H1 (cell line): ENCODE results near the gene DNER. TPM values are rescaled to one million over a fixed set of nuclear protein-coding genes. Genes with fewer than 3 reads are reported as not detected.

Experiments used
- CTCF ChIA-PET: fragments of 300-600 bp; sonication (Branson Sonifier 250); formaldehyde crosslinking; loops from one replicate; lab custom pipeline; 2021; ENCODE audit not compliant: partially characterized antibody; lab: Charles Lee
- POLR2A ChIA-PET: fragments of 300-600 bp; sonication (Branson Sonifier 250); formaldehyde crosslinking; loops from one replicate; lab custom pipeline; 2021; ENCODE audit warnings: inconsistent platforms; ENCODE audit not compliant: partially characterized antibody; lab: Charles Lee
- DNase-seq, 2 experiments: peaks; one replicate each; pipeline versions ENCODE4 v3.0.0 to v3.0.0-alpha.2; 2010 to 2022; ENCODE audit warnings: low spot score in 2 of 2, low read depth in 1 of 2, mixed read lengths in 1 of 2
- FAIRE-seq: peaks from 2 replicates; lab custom pipeline; 2011; peaks lifted over from hg19 to GRCh38; lab: Jason Lieb, UNC
- H2AFZ ChIP-seq: 2 replicates; pipeline ENCODE4 v1.8.1; 2012; ENCODE audit warnings: low read length, inconsistent platforms
- H2AK5ac ChIP-seq: 2 replicates; pipeline ENCODE4 v1.6.1; 2013; ENCODE audit warnings: low read depth, low read length
- H2BK120ac ChIP-seq: replicated peaks from 2 replicates; pipeline ENCODE3; 2013; ENCODE audit warnings: low read depth, low read length, inconsistent platforms
- H2BK12ac ChIP-seq: 2 replicates; pipeline ENCODE4 v1.6.1; 2013; ENCODE audit warnings: low read depth, low read length
- H2BK15ac ChIP-seq: 2 replicates; pipeline ENCODE4 v1.6.1; 2013; ENCODE audit warnings: low read length
- H2BK20ac ChIP-seq: 2 replicates; pipeline ENCODE4 v1.6.1; 2013; ENCODE audit warnings: low read length
- H2BK5ac ChIP-seq: 2 replicates; pipeline ENCODE4 v1.6.1; 2013; ENCODE audit warnings: low read depth, low read length
- H3K14ac ChIP-seq: 2 replicates; pipeline ENCODE4 v1.6.1; 2013; ENCODE audit warnings: inconsistent platforms; ENCODE audit not compliant: insufficient read length
- H3K18ac ChIP-seq: 2 replicates; pipeline ENCODE4 v1.6.1; 2013; ENCODE audit warnings: low read length; ENCODE audit errors: extremely low read depth
- H3K23ac ChIP-seq: 2 replicates; pipeline ENCODE4 v1.6.1; 2013; ENCODE audit warnings: inconsistent platforms; ENCODE audit not compliant: insufficient read length
- H3K23me2 ChIP-seq: 2 replicates; pipeline ENCODE4 v1.6.1; 2013; ENCODE audit warnings: low read depth, low read length
- H3K27ac ChIP-seq: 2 replicates; pipeline ENCODE4 v1.6.1; 2011; ENCODE audit warnings: low read depth, low read length, inconsistent platforms
- H3K27me3 ChIP-seq, 4 experiments: replicated peaks in 1 of 4; 1 replicate in 1 of 4; 2 replicates in 3 of 4; pipeline versions ENCODE4 v1.6.1 to v1.8.1; 2011 to 2013; ENCODE audit warnings: low read length in 3 of 4, mild to moderate bottlenecking in 3 of 4, inconsistent platforms in 2 of 4, mixed read lengths in 2 of 4, moderate library complexity in 1 of 4; ENCODE audit not compliant: control insufficient read depth in 3 of 4, insufficient read depth in 3 of 4; ENCODE audit errors: extremely low read depth in 1 of 4
- H3K36me3 ChIP-seq, 4 experiments: 2 replicates each; pipeline versions ENCODE4 v1.6.1 to v1.8.1; 2011 to 2013; ENCODE audit warnings: mild to moderate bottlenecking in 4 of 4, low read length in 3 of 4, moderate library complexity in 2 of 4, control low read depth in 1 of 4, inconsistent platforms in 1 of 4; ENCODE audit not compliant: insufficient read depth in 4 of 4, control insufficient read depth in 2 of 4
- H3K4ac ChIP-seq: replicated peaks from 2 replicates; pipeline ENCODE3; 2013; ENCODE audit warnings: low read length, low read depth, mixed read lengths, inconsistent platforms; ENCODE audit not compliant: insufficient read length
- H3K4me1 ChIP-seq, 4 experiments: replicated peaks in 1 of 4; 1 replicate in 1 of 4; 2 replicates in 3 of 4; pipeline versions ENCODE4 v1.6.1 to v1.8.1; 2011 to 2013; ENCODE audit warnings: low read length in 3 of 4, inconsistent platforms in 2 of 4, mixed read lengths in 1 of 4; ENCODE audit not compliant: insufficient read depth in 4 of 4, control insufficient read depth in 3 of 4
- H3K4me2 ChIP-seq, 2 experiments: 2 replicates each; pipeline versions ENCODE4 v1.6.1 to v1.8.1; 2011 to 2013; ENCODE audit warnings: low read depth in 2 of 2, low read length in 2 of 2, control low read depth in 1 of 2, inconsistent platforms in 1 of 2, mild to moderate bottlenecking in 1 of 2; ENCODE audit not compliant: insufficient read depth in 1 of 2
- H3K4me3 ChIP-seq, 4 experiments: fragments of 200-600, 300-600 bp in 1 of 4; sonication (generic), shearing (Covaris generic), sonication (Bioruptor Twin) in 1 of 4; 2 replicates each; pipeline versions ENCODE4 v1.5.1 to v1.8.1; 2011 to 2016; ENCODE audit warnings: low read length in 4 of 4, low read depth in 3 of 4, control low read depth in 2 of 4, inconsistent platforms in 2 of 4, mild to moderate bottlenecking in 2 of 4, mixed read lengths in 1 of 4, moderate library complexity in 1 of 4; ENCODE audit not compliant: insufficient read depth in 2 of 4; ENCODE audit errors: extremely low read depth in 1 of 4
- H3K56ac ChIP-seq: replicated peaks from 2 replicates; pipeline ENCODE3; 2013; ENCODE audit warnings: low read depth, mild to moderate bottlenecking, mixed read lengths, low read length, inconsistent platforms; ENCODE audit not compliant: insufficient read length
- H3K79me1 ChIP-seq: 2 replicates; pipeline ENCODE4 v1.6.1; 2013; ENCODE audit warnings: low read depth, low read length, control low read depth
- H3K79me2 ChIP-seq, 2 experiments: 2 replicates each; pipeline versions ENCODE4 v1.6.1 to v1.8.1; 2012 to 2013; ENCODE audit warnings: low read length in 2 of 2, mild to moderate bottlenecking in 2 of 2, inconsistent platforms in 1 of 2; ENCODE audit not compliant: insufficient read depth in 2 of 2, control insufficient read depth in 1 of 2
- H3K9ac ChIP-seq, 4 experiments: replicated peaks in 1 of 4; 1 replicate in 1 of 4; 2 replicates in 3 of 4; pipeline versions ENCODE4 v1.6.1 to v1.8.1; 2011 to 2013; ENCODE audit warnings: low read depth in 3 of 4, low read length in 3 of 4, control low read depth in 2 of 4, mild to moderate bottlenecking in 2 of 4, moderate library complexity in 2 of 4, inconsistent platforms in 1 of 4; ENCODE audit errors: extremely low read depth in 1 of 4
- H3K9me3 ChIP-seq, 2 experiments: 2 replicates each; pipeline versions ENCODE4 v1.6.1 to v1.8.1; 2012 to 2013; ENCODE audit warnings: mild to moderate bottlenecking in 2 of 2, moderate library complexity in 2 of 2, control low read depth in 1 of 2, inconsistent platforms in 1 of 2, low read depth in 1 of 2, low read length in 1 of 2, mixed read lengths in 1 of 2; ENCODE audit not compliant: insufficient read depth in 2 of 2
- H4K20me1 ChIP-seq, 2 experiments: replicated peaks in 1 of 2; 2 replicates each; pipeline versions ENCODE3 to v1.8.1; 2011 to 2013; ENCODE audit warnings: inconsistent platforms in 2 of 2, low read length in 2 of 2, mild to moderate bottlenecking in 1 of 2; ENCODE audit not compliant: insufficient read depth in 2 of 2, control insufficient read depth in 1 of 2
- H4K5ac ChIP-seq: 2 replicates; pipeline ENCODE4 v1.6.1; 2013; ENCODE audit warnings: low read length, low read depth, mixed read lengths, inconsistent platforms; ENCODE audit not compliant: insufficient read length
- H4K8ac ChIP-seq: 2 replicates; pipeline ENCODE4 v1.8.0; 2013; ENCODE audit warnings: mild to moderate bottlenecking, moderate library complexity, low read length, inconsistent platforms; ENCODE audit not compliant: insufficient read depth; ENCODE audit errors: extremely low read depth
- H4K91ac ChIP-seq: replicated peaks from 2 replicates; pipeline ENCODE3; 2013; ENCODE audit warnings: low read length, mixed read lengths, inconsistent platforms; ENCODE audit not compliant: insufficient read length
- CHD2 ChIP-seq: IDR thresholded peaks from 2 replicates; pipeline ENCODE4 v1.6.1; 2012; ENCODE audit warnings: low read length, improper control_type of control experiment
- CTBP2 ChIP-seq: IDR thresholded peaks from 2 replicates; pipeline ENCODE4 v1.7.0; 2011; ENCODE audit warnings: borderline replicate concordance, mild to moderate bottlenecking, moderate library complexity, mixed read lengths, low read length; ENCODE audit not compliant: insufficient read depth, insufficient read length
- HDAC6 ChIP-seq: IDR thresholded peaks from one replicate; pipeline ENCODE4 v1.7.1; 2012; ENCODE audit warnings: low read depth, mild to moderate bottlenecking, inconsistent platforms, low read length, moderate library complexity
- MAFK ChIP-seq: IDR thresholded peaks from 2 replicates; pipeline ENCODE4 v1.6.1; 2012; ENCODE audit warnings: low read depth, mild to moderate bottlenecking, improper control_type of control experiment, low read length
- SIRT6 ChIP-seq: IDR thresholded peaks from one replicate; pipeline ENCODE4 v1.7.1; 2012; ENCODE audit warnings: low read length, inconsistent platforms
- TBP ChIP-seq: IDR thresholded peaks from 2 replicates; pipeline ENCODE4 v1.6.1; 2011; ENCODE audit warnings: low read depth, low read length, improper control_type of control experiment
- WGBS, 2 experiments: shearing (Covaris generic) in 1 of 2; methylation state at CpG; one replicate each; pipeline versions ENCODE4 v1.1.6 to v1.1.7; 2013 to 2015; ENCODE audit warnings: low lambda C conversion rate in 2 of 2, mixed read lengths in 2 of 2, inconsistent platforms in 1 of 2, low coverage in 1 of 2, missing lambda C conversion rate in 1 of 2; ENCODE audit not compliant: insufficient replicate concordance in 2 of 2, insufficient coverage in 1 of 2, insufficient read length in 1 of 2; ENCODE audit errors: extremely low coverage in 1 of 2, missing lambda C conversion rate in 1 of 2; 5-methylcytosine and 5-hydroxymethylcytosine counted together
- polyA plus RNA-seq, 7 experiments: library from polyadenylated mRNA; depleted of rRNA in 3 of 7; stranded (reverse) in 5 of 7; unstranded in 2 of 7; fragments of >200 nt in 5 of 7; fragments of 200-250 nt in 2 of 7; gene quantifications; 1 replicate in 5 of 7; 2 replicates in 1 of 7; 4 replicates in 1 of 7; pipeline versions ENCODE4 v1.2.1 to v1.2.3, GENCODE V29; 2011 to 2013; ENCODE audit warnings: missing spikeins in 2 of 7, mixed read lengths in 2 of 7
- total RNA-seq: library from RNA; stranded (reverse); fragmentation: NEBNext Ultra II Directional; extraction: Animal tissue kit (Norgen Biotek cat#: 25700); gene quantifications from 2 replicates; pipeline ENCODE4 v1.2.1, GENCODE V29; 2021
- TF ChIP-seq, protein P1 (sequence below): IDR thresholded peaks from 2 replicates; pipeline ENCODE4 v1.6.1; 2012; ENCODE audit warnings: low read length, inconsistent platforms

DNER gene
- total and polyA plus RNA-seq, 2 of the 8 experiments (the other 6 are each of a cell fraction or from before 2014, with no cell fraction given): 6.8 to 16.3 TPM

DNA sequence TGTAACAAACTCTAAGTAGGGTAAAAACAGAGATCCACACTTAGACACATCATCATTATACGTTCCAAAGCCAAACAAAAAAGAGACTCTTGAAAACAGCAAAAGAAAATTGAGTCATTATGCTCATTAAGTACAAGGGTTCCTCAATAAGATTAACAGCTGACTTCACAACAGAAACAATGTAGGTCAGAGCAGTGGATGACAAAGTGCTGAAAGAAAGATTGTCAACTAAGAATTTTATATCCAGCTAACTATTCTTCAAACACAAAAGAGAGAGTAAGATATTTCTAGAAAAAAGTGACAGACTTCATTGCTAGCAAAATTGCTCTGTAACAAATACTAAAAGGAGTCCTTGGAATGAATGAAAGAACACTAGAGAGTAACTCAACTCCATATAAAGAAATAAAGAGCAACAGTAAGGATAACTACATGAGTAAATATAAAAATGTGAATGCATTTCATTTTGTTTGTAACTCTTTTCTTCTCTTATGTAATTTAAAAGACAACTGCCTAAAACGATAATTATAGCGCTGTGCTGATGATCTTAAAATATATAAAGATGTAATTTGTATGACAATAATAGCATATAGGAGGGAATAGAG is 23.8 kb upstream of the DNER start:
- peaks cover 27 to 29% of the 10 kb centered on the region in 2 experiments for H3K9me3 ChIP-seq
- no peak overlapping the region for H2BK12ac ChIP-seq
- H2AK5ac ChIP-seq: no peak overlapping the region
- H3K9ac ChIP-seq: no peak overlapping the region
- DNase-seq (no peak), FAIRE-seq (no peak)
- POLR2A ChIA-PET: no interaction called here
- H2BK20ac ChIP-seq: no peak overlapping the region
- H2BK5ac ChIP-seq: no peak overlapping the region
- H3K18ac ChIP-seq: no peak overlapping the region
- no peak overlapping the region for H3K56ac ChIP-seq
- no peaks in the 10 kb centered on the region for H3K79me2 ChIP-seq
- H3K79me1 ChIP-seq: no peaks in the 10 kb centered on the region
- no peak overlapping the region for H4K91ac ChIP-seq
- H2AFZ ChIP-seq: no peak overlapping the region
- H4K8ac ChIP-seq: no peak overlapping the region
- no peaks in the 10 kb centered on the region for H4K20me1 ChIP-seq
- H3K36me3 ChIP-seq: no peaks in the 10 kb centered on the region
- H3K4me3 ChIP-seq: no peak overlapping the region
- H3K4me2 ChIP-seq: no peak overlapping the region
- TF ChIP-seq TBP: no peak
- no peak for TF ChIP-seq CHD2
- no peak for TF ChIP-seq HDAC6
- no peak for TF ChIP-seq SIRT6
- no peak for TF ChIP-seq MAFK
- TF ChIP-seq, protein P1, sequence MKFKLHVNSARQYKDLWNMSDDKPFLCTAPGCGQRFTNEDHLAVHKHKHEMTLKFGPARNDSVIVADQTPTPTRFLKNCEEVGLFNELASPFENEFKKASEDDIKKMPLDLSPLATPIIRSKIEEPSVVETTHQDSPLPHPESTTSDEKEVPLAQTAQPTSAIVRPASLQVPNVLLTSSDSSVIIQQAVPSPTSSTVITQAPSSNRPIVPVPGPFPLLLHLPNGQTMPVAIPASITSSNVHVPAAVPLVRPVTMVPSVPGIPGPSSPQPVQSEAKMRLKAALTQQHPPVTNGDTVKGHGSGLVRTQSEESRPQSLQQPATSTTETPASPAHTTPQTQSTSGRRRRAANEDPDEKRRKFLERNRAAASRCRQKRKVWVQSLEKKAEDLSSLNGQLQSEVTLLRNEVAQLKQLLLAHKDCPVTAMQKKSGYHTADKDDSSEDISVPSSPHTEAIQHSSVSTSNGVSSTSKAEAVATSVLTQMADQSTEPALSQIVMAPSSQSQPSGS: no peak
- TF ChIP-seq CTBP2: no peak
- WGBS, 2 experiments: 91% methylated on average over 3 of the region's 3 CpGs; no CpG with 5 or more reads in 1 of the 2 experiments
- H3K23ac ChIP-seq: no peak overlapping the region
- no peaks in the 10 kb centered on the region for H3K27me3 ChIP-seq
- no peak overlapping the region for H2BK15ac ChIP-seq
- H3K23me2 ChIP-seq: no peaks in the 10 kb centered on the region
- no peak overlapping the region for H2BK120ac ChIP-seq
- peaks cover 4 to 7% (median 6%) of the 10 kb centered on the region in 4 experiments; a peak in 6 of 7 replicates for H3K4me1 ChIP-seq
- no peak overlapping the region for H3K4ac ChIP-seq
- no peak overlapping the region for H4K5ac ChIP-seq
- CTCF ChIA-PET: interaction anchor here (0.6 kb wide), 1 partner anchor 472 kb away, joined by 3 read pairs; no protein-coding TSS in a partner anchor
- H3K14ac ChIP-seq: no peak overlapping the region
- no peak overlapping the region for H3K27ac ChIP-seq
